A673 (cell line): ENCODE measurements around the gene POLR1G.

Experiments used
- EZH2 ChIP-seq: fragments of 200-600 bp; sonication (generic); IDR thresholded peaks from 2 replicates; pipeline ENCODE4 v1.6.1; 2017; ENCODE audit warnings: borderline replicate concordance, low read depth, mild to moderate bottlenecking, mixed read lengths, antibody characterized with exemption, low read length; ENCODE audit not compliant: poor library complexity, severe bottlenecking
- TF ChIP-seq, protein P1 (sequence below): fragments of 300-800, 200-600 bp; sonication (generic); conservative IDR thresholded peaks from 2 replicates; pipeline ENCODE4 v1.5.1; 2017; ENCODE audit warnings: low read depth, mild to moderate bottlenecking, antibody characterized with exemption, low read length, moderate library complexity, mixed read lengths

DNA sequence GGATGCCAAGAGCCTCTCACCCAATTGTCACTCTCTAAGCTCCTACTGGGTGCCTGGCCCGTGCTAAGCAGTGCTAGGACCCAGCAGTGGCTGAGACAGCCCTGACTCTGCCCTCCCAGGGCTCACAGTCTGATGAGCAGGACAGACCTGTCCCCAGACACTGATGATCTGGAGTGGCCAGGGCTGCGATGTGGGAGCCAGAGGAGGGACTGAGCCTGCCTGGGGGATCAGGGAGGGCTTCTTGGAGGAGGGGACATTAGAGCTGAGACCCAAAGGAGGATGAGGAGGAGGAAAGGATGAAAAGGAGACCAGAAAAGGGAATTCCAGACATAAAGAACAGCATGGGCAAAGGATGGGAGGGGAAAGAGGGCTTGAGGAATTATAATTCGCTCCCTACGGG, 10.7 kb downstream of the POLR1G start:
- TF ChIP-seq EZH2: no peak
- TF ChIP-seq, protein P1, sequence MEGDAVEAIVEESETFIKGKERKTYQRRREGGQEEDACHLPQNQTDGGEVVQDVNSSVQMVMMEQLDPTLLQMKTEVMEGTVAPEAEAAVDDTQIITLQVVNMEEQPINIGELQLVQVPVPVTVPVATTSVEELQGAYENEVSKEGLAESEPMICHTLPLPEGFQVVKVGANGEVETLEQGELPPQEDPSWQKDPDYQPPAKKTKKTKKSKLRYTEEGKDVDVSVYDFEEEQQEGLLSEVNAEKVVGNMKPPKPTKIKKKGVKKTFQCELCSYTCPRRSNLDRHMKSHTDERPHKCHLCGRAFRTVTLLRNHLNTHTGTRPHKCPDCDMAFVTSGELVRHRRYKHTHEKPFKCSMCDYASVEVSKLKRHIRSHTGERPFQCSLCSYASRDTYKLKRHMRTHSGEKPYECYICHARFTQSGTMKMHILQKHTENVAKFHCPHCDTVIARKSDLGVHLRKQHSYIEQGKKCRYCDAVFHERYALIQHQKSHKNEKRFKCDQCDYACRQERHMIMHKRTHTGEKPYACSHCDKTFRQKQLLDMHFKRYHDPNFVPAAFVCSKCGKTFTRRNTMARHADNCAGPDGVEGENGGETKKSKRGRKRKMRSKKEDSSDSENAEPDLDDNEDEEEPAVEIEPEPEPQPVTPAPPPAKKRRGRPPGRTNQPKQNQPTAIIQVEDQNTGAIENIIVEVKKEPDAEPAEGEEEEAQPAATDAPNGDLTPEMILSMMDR: no peak
